Measurements from ENCODE around the gene OR10H1. TPM values are rescaled to one million over a fixed set of nuclear protein-coding genes. Genes with fewer than 3 reads are reported as not detected.
"Not testable (repeated sequence)": the region's sequence is repeated elsewhere in the genome, so short reads cannot be mapped to it uniquely, and the experiment has no call there.

Gene OR10H1
- total RNA-seq, 2 experiments from 2014 or later, result not detected

DNA sequence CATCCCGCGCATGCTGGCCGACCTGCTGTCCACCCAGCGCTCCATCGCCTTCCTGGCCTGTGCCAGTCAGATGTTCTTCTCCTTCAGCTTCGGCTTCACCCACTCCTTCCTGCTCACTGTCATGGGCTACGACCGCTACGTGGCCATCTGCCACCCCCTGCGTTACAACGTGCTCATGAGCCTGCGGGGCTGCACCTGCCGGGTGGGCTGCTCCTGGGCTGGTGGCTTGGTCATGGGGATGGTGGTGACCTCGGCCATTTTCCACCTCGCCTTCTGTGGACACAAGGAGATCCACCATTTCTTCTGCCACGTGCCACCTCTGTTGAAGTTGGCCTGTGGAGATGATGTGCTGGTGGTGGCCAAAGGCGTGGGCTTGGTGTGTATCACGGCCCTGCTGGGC is 21.2 kb downstream of the OR10H1 start:
- H3K4me1 Mint-ChIP-seq, DNase-seq, H3K9me3 Mint-ChIP-seq, H3K4me3 Mint-ChIP-seq, H3K27ac Mint-ChIP-seq, H3K36me3 Mint-ChIP-seq, H3K27me3 Mint-ChIP-seq: not testable (repeated sequence)

- Mint-ChIP-seq H3K4me1 (no peaks in the 10 kb centered on the region), H3K27ac (no peak overlapping the region), H3K27me3 (peaks cover 22% of the 10 kb centered on the region), H3K4me3 (no peak overlapping the region), H3K36me3 (no peaks in the 10 kb centered on the region), H3K9me3 (no peaks in the 10 kb centered on the region)
- no peak for DNase-seq
Observed at GRCh38 chr19:15790096-15790495, 25.4 kb downstream of the OR10H1 start.

GRCh38 chr19:15788594-15789270 is 26.7 kb downstream of the OR10H1 start:
- Mint-ChIP-seq H3K4me3 (no peak overlapping the region), H3K36me3 (no peaks in the 10 kb centered on the region), H3K4me1 (no peaks in the 10 kb centered on the region), H3K9me3 (no peaks in the 10 kb centered on the region), H3K27me3 (peaks cover 22% of the 10 kb centered on the region), H3K27ac (no peak overlapping the region)
- DNase-seq, result no peak

DNA sequence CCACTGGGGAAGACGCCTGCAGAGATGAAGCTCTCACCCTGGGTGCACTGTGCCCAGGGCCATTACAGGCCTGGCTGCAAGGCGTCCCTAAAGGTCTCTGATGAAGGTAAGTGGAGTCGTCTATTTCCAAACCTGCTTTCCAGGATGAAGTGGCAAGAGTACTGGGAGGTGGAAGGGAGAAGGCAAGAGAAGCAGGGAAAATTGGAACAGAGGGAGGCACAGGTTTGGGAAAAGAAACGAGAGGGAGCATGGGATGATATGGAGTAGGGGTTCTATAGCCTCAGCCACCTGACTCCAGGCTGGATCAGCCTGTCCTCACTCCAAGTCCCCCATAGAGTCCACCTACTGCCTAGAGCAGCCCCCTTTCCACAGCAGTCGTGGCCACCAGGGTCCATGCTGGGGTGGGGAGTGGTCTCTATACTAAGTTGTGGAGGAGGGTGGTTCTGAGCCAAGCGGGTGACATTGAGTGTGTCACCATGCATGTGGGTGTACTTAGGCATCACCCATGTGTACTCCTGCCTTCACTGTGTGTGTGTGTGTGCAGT is 27.8 kb downstream of the OR10H1 start, which contains the start of gene OR10H5:
OR10H5 (plus strand) TSS at position 51 of the 545 bp plus-strand sequence. CDS start 6,388 bp downstream, outside the sequence.
- no peak for DNase-seq
- Mint-ChIP-seq H3K9me3 (no peaks in the 10 kb centered on the region), H3K27me3 (peaks cover 22% of the 10 kb centered on the region), H3K27ac (no peak within 1 kb of the TSS), H3K36me3 (no peaks in the 10 kb centered on the region), H3K4me1 (no peaks in the 10 kb centered on the region), H3K4me3 (no peak within 1 kb of the TSS)

DNA sequence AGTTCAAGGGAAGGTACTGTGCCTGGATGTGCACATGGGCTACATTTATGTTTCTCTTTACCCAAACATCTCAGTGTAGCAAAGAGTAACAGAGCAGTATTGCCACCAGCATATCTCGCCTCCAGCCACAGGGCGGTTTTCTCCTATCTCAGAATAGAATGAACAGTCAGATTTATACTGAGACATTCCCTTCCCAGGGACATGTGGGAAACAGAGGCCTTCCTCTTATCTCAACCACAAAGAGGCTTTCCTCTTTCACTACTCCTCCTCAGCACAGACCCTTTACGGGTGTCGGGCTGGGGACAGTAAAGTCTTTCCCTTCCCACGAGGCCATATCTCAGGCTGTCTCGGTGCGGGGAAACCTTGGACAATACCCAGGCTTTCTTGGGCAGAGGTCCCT is 32.6 kb downstream of the OR10H1 start:
- not testable (repeated sequence) for DNase-seq, H3K4me1 Mint-ChIP-seq, H3K27ac Mint-ChIP-seq, H3K36me3 Mint-ChIP-seq, H3K9me3 Mint-ChIP-seq, H3K4me3 Mint-ChIP-seq
- peaks cover 14% of the 10 kb centered on the region for H3K27me3 Mint-ChIP-seq

- Mint-ChIP-seq H3K4me1 (no peaks in the 10 kb centered on the region), H3K27me3 (peaks cover 8% of the 10 kb centered on the region), H3K9me3 (no peaks in the 10 kb centered on the region), H3K36me3 (no peaks in the 10 kb centered on the region), H3K4me3 (no peak overlapping the region), H3K27ac (no peak overlapping the region)
- DNase-seq, result no peak
Observed at GRCh38 chr19:15782211-15782610, 33.3 kb downstream of the OR10H1 start.

- H3K9me3 Mint-ChIP-seq, result no peaks in the 10 kb centered on the region
- H3K4me3 Mint-ChIP-seq, result no peak overlapping the region
- no peaks in the 10 kb centered on the region for H3K36me3 Mint-ChIP-seq
- no peak overlapping the region for H3K27ac Mint-ChIP-seq
- peaks cover 5% of the 10 kb centered on the region for H3K27me3 Mint-ChIP-seq
- no peak for DNase-seq
- H3K4me1 Mint-ChIP-seq, result no peaks in the 10 kb centered on the region
Observed at GRCh38 chr19:15781661-15782060, 33.8 kb downstream of the OR10H1 start.

DNA sequence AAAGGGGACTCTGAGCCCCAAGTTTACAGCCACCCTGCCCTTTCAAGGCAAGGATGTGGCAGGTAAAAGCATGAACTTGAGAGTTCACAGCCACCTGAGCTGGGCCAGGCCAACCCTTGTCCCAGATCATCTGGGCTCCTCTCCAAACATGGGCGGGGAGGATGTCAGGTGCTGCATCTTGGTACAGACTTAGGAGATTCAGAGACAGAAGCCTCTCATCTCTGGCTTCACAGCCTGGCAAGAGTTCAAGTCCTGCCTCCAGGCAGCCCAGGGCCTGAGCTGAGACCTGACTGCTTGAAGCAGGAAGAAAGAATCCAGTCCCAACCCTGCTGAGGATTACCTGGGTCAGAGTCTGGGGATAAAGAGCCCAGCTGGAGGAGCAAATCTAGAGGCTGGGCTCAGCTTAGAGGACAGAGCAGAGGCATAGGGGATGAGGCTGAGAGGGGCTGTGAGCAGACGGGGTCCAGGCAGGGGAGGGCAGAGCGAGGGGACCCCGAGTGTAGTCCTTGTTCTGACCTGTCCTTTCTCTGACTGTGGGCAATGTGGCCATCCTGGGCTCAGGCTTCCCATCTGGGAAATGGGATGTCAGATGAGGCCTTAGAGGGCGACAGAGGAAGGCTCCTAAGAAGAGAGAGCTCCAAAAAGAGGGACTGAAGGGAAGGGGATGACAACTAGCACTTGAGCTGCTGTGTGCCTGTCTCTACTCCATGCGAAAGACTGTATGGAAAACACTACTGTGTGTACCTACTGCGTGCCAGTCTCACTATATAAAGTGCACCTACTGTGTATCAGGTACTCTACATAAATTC is 34.6 kb downstream of the OR10H1 start:
- H3K27ac Mint-ChIP-seq, result no peak overlapping the region

GRCh38 chr19:15779756-15780476 is 35.5 kb downstream of the OR10H1 start:
- Mint-ChIP-seq H3K4me1 (no peaks in the 10 kb centered on the region), H3K36me3 (no peaks in the 10 kb centered on the region), H3K9me3 (no peaks in the 10 kb centered on the region), H3K27ac (no peak overlapping the region), H3K4me3 (no peak overlapping the region), H3K27me3 (peaks cover 6% of the 10 kb centered on the region)
- DNase-seq, result no peak

More for the DNA sequence above, 34.6 kb downstream of the OR10H1 start:
- no peaks in the 10 kb centered on the region for H3K9me3 Mint-ChIP-seq
- no peak for DNase-seq
- no peak overlapping the region for H3K4me3 Mint-ChIP-seq
- no peaks in the 10 kb centered on the region for H3K36me3 Mint-ChIP-seq
- H3K4me1 Mint-ChIP-seq, result no peaks in the 10 kb centered on the region
- H3K27me3 Mint-ChIP-seq, result peaks cover 3% of the 10 kb centered on the region

DNA sequence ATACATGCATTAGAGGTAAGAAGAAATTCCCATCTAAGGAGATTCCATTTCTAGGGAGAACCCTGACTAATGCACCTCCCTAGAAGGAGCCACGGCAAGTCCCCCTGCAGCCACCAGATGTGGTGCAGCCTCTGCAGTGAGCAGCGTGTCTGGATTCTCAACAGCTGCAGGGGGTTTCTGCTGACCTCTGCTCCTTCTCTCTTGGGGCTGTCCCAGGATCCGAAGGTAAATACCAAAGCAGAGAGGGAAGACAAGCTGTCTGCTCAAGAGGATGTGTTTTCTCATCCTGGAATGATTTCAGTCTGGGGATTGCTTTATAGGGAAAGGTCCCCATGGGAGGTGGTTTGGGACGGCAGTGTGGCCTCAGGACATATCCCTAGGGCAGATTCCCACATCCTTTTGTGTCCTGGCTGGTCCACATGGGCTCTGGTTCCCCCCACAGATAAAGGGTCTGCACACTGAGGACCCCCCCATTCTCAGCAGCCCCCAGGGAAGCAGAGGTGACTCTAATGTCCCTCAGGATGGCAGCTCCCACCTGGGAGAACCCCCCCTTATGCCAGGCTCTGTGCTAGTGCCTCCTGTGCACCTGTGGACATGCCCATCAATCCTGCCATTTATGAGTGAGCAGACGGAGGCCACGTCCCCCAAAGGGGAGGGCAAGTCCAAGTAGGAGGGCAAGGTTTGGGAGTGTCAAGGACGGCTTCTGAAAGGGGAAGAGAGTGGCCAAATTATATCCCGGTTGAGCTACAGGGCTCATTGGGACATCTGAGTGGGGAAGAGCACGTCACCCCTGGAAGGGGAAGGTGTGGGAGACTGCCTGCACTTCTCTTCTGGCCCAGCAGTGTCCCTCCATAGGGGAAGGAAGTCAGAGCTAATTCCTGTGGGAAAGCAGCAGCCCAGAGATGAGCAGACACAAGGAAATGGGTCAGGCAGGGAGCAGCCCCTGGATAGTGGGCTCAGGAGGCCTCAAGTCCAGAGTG is 38.2 kb downstream of the OR10H1 start:
- DNase-seq, result no peak
- Mint-ChIP-seq H3K27me3 (peaks cover 6% of the 10 kb centered on the region), H3K27ac (no peak overlapping the region)

DNA sequence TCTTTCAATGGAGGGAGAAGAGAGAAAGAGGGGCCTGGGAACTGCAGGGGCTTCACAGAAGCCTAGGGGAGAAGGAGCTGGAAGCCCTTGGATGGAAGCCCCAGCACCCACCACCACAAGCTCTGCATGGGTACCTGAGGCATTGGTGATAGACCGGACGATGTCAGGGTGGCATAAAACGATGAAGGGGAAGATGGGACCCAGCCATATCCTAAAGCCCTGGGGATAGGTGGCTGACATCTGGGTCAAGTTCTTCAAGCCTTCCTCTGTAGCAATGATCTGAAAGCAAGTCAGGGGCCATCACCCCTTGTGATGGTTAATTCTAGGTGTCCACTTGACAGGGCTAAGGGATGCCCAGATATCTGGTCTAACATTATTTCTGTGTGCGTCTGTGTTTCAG is 39.2 kb downstream of the OR10H1 start:
- H3K4me3 Mint-ChIP-seq, result no peak overlapping the region
- peaks cover 9% of the 10 kb centered on the region for H3K27me3 Mint-ChIP-seq
- H3K9me3 Mint-ChIP-seq, result no peaks in the 10 kb centered on the region
- H3K27ac Mint-ChIP-seq, result no peak overlapping the region
- H3K36me3 Mint-ChIP-seq, result no peaks in the 10 kb centered on the region
- no peaks in the 10 kb centered on the region for H3K4me1 Mint-ChIP-seq
- no peak for DNase-seq

More for the DNA sequence above, 38.2 kb downstream of the OR10H1 start:
- Mint-ChIP-seq H3K4me1 (no peaks in the 10 kb centered on the region), H3K4me3 (no peak overlapping the region), H3K9me3 (no peaks in the 10 kb centered on the region), H3K36me3 (no peaks in the 10 kb centered on the region)

DNA sequence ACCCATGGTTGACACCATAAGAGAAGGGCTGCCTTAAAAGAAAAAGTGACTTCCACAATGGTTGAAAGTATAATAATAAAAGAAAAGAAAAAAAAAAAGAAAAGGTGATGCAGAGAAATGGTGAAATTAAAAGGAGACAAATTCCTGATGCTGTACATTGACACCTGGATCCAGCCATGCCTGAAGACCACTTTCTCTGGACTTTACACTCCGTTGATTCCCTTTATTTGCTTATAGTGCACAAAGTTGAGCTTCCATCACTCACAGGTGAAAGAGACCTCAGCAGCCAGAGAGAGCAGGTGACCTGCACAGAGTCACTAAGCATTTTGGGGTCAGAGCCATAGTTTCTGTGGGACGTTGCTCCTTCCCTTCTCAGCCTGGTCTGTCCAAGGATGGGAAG is 40.2 kb downstream of the OR10H1 start:
- Mint-ChIP-seq H3K4me1 (no peaks in the 10 kb centered on the region), H3K27me3 (peaks cover 12% of the 10 kb centered on the region), H3K27ac (no peak overlapping the region), H3K9me3 (no peaks in the 10 kb centered on the region), H3K36me3 (no peaks in the 10 kb centered on the region), H3K4me3 (no peak overlapping the region)
- no peak for DNase-seq

DNA sequence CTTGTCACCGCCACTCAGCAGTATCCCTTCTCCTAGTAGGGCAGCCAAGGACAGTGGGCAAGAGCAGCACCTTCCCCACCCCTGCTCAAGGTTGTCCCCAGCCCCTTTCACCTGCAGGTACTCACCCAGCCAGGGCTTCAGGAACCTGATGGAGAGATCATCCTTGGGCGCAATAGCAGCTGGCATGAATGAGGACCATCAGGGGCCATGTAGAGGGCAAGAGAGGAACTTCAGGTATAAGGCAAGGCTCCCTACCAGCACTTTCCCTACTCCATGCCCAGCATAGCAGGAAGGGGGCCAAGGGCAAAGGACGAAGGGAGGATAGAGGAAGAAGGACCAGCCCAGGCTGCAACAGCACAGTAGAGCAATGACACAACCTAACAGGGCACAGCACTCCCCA is 41.3 kb downstream of the OR10H1 start:
- H3K4me3 Mint-ChIP-seq, H3K9me3 Mint-ChIP-seq: not testable (repeated sequence)
- H3K27me3 Mint-ChIP-seq, result peaks cover 18% of the 10 kb centered on the region

DNA sequence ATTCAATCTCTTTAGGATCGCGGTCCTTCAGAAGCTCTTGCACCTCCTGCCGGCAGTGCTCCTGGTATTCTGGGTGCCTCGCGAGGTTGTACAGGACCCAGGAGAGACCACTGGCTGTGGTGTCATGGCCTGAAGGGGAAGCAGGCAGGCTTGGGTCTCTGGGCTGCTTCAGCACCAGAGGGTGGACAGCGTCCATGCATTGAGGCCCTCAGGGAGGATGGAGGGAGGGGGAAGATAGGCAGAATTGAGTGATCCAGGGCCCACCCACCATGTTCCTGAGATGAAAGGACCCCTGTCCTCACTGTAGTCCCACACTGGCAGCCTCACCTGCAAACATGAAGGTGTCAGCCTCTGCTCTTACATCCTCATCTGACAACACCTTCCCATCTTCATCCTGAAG is 45.9 kb downstream of the OR10H1 start:
- DNase-seq, result no peak
- Mint-ChIP-seq H3K27ac (no peak overlapping the region), H3K4me3 (no peak overlapping the region), H3K9me3 (no peaks in the 10 kb centered on the region), H3K27me3 (peaks cover 16% of the 10 kb centered on the region), H3K36me3 (no peaks in the 10 kb centered on the region), H3K4me1 (no peaks in the 10 kb centered on the region)

More for the DNA sequence above, 41.3 kb downstream of the OR10H1 start:
- DNase-seq, H3K4me1 Mint-ChIP-seq, H3K27ac Mint-ChIP-seq, H3K36me3 Mint-ChIP-seq: not testable (repeated sequence)
